KOPT-K1 (cell line): ENCODE results near the gene OSBPL5.

Source experiments
- H3K27ac ChIP-seq: fragments of 200-600 bp; sonication (generic); 2 replicates; pipeline ENCODE4 v1.5.1; 2016; ENCODE audit warnings: antibody characterized with exemption, mild to moderate bottlenecking, low read depth, low read length; ENCODE audit not compliant: poor library complexity, severe bottlenecking
- H3K36me3 ChIP-seq: fragments of 200-600 bp; sonication (generic); 2 replicates; pipeline ENCODE4 v1.5.1; 2017; ENCODE audit warnings: antibody characterized with exemption, mild to moderate bottlenecking, low read length, moderate library complexity; ENCODE audit not compliant: insufficient read depth
- H3K9me3 ChIP-seq: fragments of 200-600 bp; sonication (generic); 2 replicates; pipeline ENCODE4 v1.5.1; 2017; ENCODE audit warnings: antibody characterized with exemption, low read length, mild to moderate bottlenecking; ENCODE audit not compliant: insufficient read depth, poor library complexity, severe bottlenecking

OSBPL5 gene

DNA sequence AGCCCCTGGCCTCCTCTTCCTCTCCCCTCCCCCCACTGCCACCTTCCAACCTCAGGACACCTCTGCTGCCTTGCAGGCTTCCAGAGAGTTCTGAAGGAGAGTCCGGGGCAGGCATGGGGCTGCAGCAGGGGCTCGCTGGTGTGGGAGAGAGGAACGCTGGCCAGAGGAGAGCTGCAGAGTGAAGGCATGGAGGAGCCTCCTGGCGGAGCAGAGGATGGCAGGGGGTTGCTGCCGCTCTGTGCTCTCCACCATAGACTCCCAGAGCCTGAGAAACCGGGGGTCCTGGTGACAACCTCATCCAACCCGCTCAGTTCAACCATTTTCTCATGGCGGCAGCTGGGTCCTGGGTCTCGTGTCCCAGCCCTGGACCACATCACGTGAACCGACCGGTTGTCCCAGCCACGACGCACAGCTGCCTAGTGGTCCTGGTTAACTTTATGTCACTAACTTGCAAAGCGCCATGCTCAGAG, 36.0 kb upstream of the OSBPL5 start:
- Histone ChIP-seq H3K9me3 (no peaks in the 10 kb centered on the region), H3K36me3 (no peaks in the 10 kb centered on the region), H3K27ac (peak overlapping the region; percentile 63)

DNA sequence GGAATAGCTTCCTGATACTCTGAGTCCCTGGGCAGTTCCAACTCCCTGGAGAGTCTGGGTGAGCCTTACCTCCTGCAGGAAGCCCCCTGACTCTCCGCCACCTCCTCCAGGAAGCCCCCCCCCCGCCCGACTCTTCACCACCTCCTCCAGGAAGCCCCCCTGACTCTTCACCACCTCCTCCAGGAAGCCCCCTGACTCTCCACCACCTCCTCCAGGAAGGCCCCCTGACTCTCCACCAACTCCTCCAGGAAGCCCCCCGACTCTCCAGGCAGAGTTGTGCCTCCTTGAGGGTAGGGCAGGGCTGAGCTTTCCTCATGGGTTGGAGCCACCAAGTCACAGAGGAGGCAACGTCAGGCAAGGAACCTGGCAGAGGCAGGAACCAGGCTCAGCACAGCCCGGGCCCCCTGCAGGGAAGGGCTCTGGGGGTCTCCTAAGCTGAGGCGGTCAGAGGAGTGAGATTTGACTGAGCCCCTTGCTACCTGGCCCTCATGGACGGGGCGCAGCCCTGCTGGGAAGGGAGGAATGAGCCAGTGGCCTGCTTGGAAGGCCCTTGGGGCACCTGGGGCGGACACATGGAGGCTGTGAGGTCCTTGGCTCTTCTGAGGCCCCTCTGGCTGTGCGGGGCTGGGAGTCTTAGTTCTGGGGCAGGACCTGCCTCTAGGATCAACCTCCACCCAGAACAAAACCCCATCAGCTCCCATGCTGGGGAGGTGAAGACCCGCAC, 35.4 kb upstream of the OSBPL5 start:
- Histone ChIP-seq H3K9me3 (no peaks in the 10 kb centered on the region), H3K36me3 (no peaks in the 10 kb centered on the region), H3K27ac (peak overlapping the region; percentile 63)

DNA sequence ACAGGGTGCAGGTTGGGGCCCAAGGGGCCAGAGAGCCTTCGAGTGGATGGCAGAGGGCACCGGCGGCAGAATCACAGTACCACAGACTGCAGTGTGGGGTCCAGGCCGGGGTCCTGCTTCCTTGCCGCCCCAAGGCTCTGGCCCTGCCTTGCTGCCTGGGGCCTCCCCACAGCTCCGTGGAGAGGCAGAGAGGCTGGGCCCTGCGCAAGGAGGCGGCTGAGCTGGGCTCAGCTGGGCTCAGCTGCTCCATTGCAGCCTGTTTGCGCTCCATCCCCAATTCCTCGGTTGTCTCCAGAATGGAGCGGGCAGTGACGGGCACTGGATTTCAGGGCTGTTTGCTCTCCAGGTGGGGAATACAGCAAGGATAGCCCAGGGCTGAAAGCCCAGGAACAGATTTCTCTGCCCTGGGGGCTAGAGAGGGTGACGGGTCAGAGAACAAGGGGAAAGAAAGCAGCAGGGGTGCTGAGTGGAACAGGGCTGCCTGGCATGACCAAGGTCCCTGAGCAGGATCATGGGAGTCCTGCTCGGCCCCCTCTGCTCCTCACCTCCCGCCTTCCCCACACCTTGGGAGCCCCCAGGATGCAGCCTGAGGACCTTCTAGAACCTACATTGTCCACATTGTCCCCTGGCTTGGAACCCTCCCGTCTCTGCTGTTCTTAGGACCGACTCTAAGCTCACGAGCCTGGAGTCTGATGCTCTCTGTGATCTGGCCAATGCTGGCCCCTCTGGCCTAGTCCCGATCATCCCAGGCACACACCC, 34.6 kb upstream of the OSBPL5 start:
- H3K9me3 ChIP-seq: no peaks in the 10 kb centered on the region
- H3K36me3 ChIP-seq: no peaks in the 10 kb centered on the region
- H3K27ac ChIP-seq: no peak overlapping the region

DNA sequence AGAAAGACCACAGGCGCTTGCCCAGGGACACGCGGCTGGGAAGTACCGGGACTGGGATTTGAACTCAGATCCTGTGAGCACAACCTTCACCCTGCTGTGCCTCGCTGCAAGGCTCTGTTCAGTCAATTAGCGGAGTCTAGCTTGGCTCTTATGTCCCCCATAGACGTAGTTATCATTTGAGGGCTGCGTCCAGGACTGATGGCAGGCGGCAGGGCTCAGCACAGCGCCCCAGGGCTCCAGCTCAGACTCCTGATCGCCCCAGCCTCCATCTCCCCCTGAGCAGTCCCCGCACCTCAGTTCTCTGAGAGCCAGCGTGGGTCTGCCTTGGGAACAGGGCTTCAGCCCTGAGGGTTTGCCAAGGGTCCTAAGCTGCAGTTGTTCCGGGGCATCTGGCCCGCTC, 33.7 kb upstream of the OSBPL5 start:
- Histone ChIP-seq H3K27ac (no peak overlapping the region), H3K36me3 (no peaks in the 10 kb centered on the region), H3K9me3 (no peaks in the 10 kb centered on the region)

DNA sequence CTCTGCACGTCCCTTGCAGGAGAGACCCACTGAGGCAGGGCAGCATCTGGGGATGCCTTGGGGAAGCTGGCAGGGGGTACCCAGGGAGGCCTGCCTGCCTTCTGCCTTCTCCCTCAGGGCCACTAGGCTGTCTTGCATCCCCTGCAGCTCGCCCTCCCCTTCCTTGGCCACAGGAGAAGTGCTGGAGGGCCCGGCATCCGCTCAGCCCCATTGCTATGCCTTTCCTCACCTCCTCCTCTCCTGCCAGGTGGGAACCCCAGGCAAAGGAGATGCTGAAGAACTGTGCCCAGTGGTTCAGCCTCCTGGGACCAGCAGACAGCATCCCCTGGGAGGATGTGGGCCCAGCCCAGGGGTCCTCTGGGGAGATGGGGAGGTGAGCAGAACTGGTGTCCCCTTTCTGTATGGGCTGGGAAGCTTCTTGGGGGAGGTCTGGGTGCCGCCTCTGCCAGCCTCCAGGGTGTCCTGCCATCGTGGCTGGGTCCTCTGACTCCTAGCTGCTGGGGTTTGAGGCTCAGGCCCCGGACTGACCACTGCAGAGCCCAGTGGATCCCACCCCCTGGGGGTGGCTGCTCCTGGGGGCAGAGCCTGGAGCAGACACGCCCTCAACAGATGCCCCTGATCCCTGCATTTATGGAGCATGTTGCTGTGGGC, 32.9 kb upstream of the OSBPL5 start:
- no peak overlapping the region for H3K27ac ChIP-seq
- H3K9me3 ChIP-seq: no peaks in the 10 kb centered on the region
- no peaks in the 10 kb centered on the region for H3K36me3 ChIP-seq

DNA sequence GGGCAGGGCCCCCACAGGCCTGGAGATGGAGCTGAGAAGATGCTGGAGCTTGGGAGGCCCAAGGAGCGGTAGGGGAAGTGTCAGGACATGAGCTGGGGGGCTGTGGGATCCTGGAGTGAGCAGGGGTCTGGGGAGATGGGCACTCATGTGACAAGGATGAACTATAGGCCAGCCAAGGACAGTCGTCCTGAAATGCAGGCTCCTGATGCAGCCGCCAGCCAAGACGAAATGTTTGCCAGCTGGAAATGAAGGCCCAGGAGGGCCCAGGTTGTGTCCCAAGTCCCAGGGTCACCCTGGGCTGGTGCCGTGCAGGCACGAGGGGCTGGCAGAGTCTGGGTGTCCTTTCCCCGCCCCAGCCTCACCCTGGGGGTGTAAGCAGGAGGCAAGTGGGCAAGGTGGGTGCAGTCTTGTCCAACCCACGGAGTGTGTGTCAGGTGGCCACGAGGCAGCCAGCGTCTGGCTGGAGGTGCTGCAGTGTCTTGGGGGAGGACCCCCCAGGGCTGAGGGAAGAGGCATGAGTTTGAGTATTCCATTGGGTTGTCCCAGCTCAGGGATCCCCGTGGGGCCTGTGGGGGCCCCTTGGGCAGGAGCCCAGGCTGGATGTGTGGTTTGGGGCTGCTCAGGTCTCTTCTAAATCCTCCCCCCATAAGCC, 32.1 kb upstream of the OSBPL5 start:
- no peaks in the 10 kb centered on the region for H3K36me3 ChIP-seq
- H3K9me3 ChIP-seq: no peaks in the 10 kb centered on the region
- no peak overlapping the region for H3K27ac ChIP-seq

DNA sequence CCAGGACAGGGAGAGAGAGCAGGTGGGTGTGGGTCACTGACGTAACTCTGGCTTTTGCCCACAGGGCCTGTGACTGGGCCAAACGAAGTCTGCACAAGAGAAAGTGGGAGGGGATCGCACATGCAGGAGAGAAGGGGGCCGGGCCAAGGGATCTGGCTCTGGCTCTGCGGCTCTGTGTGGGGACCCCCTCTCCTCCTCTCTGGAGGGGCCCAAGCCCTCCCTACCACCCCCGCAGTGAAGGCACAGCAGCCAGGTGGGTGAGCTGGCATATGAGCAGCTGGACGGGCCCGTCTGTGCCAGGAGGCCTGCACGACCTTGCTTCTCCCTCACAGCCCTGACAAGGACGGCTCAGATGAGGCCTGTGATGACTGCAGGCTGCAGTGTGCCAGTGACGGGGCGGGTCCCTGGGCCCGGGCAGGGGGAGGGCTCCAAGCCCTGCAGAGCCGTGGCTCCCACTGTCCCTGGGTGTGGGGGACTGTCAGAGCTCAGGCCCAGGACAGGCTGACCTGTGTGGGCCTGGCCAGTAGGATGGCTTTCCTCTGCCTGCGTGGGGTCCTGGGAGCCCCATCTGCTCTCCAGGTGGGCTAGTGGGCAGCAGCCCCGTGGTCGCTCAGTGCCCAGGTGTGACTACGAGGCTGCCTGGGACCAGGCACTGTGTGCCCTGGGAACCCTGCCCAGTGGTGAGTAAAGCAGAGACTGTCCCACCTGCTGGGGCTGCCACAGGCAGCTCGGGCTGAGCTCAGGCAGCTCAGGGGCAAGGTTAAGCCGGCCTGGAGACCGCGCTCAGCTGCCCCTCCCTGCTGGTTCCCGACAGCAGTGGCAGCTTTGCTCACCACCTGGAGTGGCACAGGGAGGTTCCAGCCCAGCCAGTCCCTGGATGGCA, 31.3 kb upstream of the OSBPL5 start:
- no peaks in the 10 kb centered on the region for H3K9me3 ChIP-seq
- H3K27ac ChIP-seq: no peak overlapping the region
- H3K36me3 ChIP-seq: no peaks in the 10 kb centered on the region

DNA sequence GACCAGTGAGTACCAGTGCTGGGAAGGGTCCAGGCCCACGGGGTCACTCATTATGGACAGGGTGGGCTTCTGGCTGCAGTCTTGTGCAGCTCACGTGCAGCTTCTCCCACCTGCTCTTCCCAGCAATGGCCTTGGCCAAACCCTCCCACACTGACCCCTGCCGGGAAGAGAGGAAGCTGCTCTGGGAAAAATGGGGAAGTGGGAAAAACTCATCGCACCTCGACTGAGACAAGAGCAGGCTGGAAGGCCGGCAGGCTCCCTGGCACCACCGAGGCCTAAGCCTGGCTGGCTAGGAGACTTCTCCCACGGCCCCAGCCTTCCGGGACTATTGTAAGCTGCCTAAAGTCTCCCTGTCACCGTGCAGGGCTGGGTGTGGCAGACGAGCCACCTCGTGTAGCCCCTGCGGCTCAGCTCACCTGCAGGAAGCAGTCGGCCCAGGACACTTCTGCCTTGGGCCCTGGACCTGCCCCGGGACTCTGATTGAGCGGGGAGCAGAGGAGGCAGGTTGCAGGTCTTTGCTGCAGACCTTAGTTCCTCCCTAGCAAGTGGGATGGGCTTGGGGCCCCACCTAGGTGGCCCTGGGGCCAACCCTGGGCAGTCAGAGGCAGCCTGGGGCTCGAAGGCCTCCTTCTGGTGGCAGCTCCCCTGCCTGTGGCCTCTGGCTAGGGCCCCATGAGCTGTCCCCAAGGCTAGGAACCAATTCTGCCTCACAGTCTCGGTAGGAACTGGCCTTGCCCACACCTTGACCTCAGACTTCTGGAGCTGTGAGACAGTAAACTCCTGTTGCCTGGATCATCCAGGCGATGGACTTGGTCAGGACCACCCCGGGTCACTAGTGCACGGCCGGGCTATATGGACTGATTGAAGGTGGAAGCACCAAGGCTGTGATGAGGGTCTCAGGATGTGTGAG, 30.4 kb upstream of the OSBPL5 start:
- H3K36me3 ChIP-seq: no peaks in the 10 kb centered on the region
- H3K27ac ChIP-seq: no peak overlapping the region
- H3K9me3 ChIP-seq: no peaks in the 10 kb centered on the region

DNA sequence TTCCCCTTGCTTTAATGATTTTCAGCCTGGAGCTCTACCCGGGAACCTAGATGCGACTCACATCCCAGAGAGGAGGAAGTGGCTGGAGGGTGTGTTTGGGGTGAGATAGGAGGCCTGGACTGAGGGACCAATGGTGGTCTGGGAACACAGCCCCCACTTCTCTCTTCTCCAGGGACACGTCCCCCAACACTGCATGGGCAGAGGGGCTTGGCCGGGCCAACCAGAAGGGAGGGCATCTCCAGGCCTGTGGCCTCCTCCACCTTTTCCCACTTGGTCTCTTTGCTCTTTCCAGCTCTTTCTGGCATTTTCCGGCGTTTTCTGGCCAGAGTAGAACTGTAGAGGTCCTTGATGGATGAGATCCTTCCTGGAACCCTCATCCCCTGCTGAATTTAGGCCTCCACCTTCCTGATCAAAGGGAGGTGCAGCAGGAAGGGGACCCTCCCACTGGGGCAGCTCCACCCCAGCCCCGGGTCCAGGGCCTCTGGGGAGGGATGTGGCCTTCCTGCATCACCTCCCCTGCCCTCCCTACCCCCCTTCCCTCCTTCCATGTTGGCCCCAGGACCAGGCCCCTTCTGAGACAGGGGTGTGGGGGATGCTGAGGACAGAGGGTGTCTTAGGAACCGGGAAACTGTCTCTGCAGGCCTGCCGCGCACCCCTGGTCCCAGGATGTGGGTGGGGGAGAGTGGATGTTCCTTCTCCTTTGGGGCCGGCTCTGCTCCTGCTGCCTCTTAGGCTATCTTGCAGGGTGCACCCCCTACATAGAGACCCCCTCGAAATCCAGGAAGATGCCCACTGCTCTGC, 29.1 kb upstream of the OSBPL5 start:
- Histone ChIP-seq H3K27ac (no peak overlapping the region), H3K9me3 (no peaks in the 10 kb centered on the region), H3K36me3 (no peaks in the 10 kb centered on the region)

DNA sequence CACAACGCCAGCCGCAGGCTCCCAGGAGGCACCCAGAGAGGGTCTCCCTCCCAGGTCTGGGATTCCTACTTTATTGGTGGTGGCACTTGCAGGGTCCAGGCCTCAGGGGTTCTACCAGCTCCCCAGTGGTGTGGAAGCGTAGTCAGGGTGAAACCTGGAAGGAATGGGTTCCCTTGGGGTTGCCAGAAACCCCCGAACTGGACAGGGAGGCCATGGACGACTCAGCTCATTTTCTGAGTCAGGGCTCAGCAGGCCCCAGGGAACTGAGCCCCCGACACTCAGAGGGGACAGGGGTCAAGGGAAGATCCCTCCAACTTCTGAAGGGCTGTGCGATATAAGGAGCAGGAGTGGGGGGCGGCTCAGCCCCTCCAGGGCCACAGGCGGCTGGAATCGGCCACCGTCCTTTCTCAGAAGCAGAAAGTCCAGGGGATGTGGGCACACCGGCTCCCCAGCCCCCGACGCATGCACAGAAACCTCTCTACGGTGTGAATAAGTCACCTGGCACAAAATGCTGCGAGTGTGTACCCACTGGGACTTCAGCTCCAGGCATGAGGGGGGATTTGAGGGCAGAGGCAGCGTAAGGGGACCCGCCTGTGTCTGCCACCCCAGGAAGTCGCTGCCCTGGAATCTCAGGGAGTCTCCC, 28.4 kb upstream of the OSBPL5 start:
- H3K27ac ChIP-seq: no peak overlapping the region
- H3K36me3 ChIP-seq: no peaks in the 10 kb centered on the region
- H3K9me3 ChIP-seq: no peaks in the 10 kb centered on the region

DNA sequence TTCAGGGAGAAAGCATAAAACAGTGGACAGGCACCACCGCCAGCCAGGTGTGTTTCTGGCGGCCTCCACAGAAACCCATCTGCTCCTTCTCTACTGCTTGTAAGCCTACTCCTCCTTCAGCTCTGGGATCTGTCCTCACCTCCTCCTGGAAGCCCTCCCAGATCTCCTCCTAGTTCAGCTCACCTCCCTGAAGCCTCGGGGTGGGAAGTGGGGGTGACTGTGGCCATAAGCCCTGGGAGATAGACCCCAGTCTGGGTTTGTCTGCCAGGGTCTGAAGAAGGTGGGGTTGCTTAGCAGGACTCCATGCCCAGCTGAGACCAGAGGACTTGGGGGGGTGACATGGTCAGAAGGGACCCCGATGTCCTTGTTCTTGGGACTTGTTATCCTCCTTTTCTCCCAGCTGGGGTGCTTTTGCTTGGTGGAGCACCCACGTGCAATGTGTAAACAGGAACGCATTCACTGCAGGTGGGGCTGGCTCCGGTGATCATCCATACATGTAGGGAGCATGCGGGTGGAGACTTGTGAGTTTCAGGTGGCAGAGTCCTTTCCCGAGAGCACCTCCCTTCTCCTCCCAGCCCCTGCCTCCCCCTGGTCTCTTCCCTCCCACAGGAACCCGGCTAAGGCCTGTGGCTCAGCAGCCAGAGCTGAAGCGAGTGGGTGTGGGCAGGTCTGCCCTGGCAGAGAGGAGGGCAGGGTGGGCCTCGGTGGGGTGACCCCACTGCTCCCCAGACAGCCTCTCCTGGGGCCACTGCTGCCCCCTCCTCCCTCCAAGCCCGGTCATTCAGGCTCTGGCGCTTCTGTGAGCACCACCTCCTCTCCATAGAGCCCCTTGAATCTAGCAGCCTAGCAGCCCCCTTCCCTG, 27.6 kb upstream of the OSBPL5 start:
- no peaks in the 10 kb centered on the region for H3K9me3 ChIP-seq
- no peak overlapping the region for H3K27ac ChIP-seq
- H3K36me3 ChIP-seq: no peaks in the 10 kb centered on the region
